SK-N-SH (cell line): ENCODE data around the gene SUPT5H.

ENCODE experiments used
- EP300 ChIP-seq, 2 experiments: IDR thresholded peaks; 2 replicates each; pipeline versions ENCODE4 v1.4.0 to v1.6.1; 2012; ENCODE audit warnings: borderline replicate concordance in 1 of 2, low read depth in 1 of 2, low read length in 1 of 2
- GABPA ChIP-seq: IDR thresholded peaks from 2 replicates; pipeline ENCODE4 v1.4.0; 2012; ENCODE audit warnings: low read depth, mild to moderate bottlenecking
- JUND ChIP-seq: IDR thresholded peaks from 2 replicates; pipeline ENCODE4 v1.4.0; 2012
- MEF2A ChIP-seq: IDR thresholded peaks from 2 replicates; pipeline ENCODE4 v1.4.0; 2012; ENCODE audit warnings: low read depth, borderline replicate concordance
- NFIC ChIP-seq: IDR thresholded peaks from 2 replicates; pipeline ENCODE4 v1.4.0; 2012; ENCODE audit warnings: borderline replicate concordance
- POLR2AphosphoS5 ChIP-seq: IDR thresholded peaks from 2 replicates; pipeline ENCODE4 v1.6.1; 2012; ENCODE audit warnings: low read depth, low read length
- RFX5 ChIP-seq: IDR thresholded peaks from 2 replicates; pipeline ENCODE4 v1.6.1; 2012; ENCODE audit warnings: mild to moderate bottlenecking, improper control_type of control experiment, low read length
- YY1 ChIP-seq: IDR thresholded peaks from 2 replicates; pipeline ENCODE4 v1.4.0; 2012; ENCODE audit warnings: low read depth, mild to moderate bottlenecking
- TF ChIP-seq, protein P1 (sequence below): IDR thresholded peaks from 2 replicates; pipeline ENCODE4 v1.6.1; 2012; ENCODE audit warnings: mild to moderate bottlenecking, low read depth, low read length, moderate library complexity
- TF ChIP-seq, protein P2 (sequence below): fragments of 200-600 bp; sonication (generic); IDR thresholded peaks from 2 replicates; pipeline ENCODE4 v1.6.1; 2017; ENCODE audit warnings: antibody characterized with exemption, mild to moderate bottlenecking, moderate library complexity
- TF ChIP-seq, protein P3 (sequence below): fragments of 150-350 bp; IDR thresholded peaks from 2 replicates; pipeline ENCODE4 v1.6.1; 2017; ENCODE audit warnings: antibody characterized with exemption, low read length, low read depth, borderline replicate concordance
- TF ChIP-seq, protein P4 (sequence below): IDR thresholded peaks from 2 replicates; pipeline ENCODE4 v1.4.0; 2012; ENCODE audit warnings: low read depth, borderline replicate concordance

DNA sequence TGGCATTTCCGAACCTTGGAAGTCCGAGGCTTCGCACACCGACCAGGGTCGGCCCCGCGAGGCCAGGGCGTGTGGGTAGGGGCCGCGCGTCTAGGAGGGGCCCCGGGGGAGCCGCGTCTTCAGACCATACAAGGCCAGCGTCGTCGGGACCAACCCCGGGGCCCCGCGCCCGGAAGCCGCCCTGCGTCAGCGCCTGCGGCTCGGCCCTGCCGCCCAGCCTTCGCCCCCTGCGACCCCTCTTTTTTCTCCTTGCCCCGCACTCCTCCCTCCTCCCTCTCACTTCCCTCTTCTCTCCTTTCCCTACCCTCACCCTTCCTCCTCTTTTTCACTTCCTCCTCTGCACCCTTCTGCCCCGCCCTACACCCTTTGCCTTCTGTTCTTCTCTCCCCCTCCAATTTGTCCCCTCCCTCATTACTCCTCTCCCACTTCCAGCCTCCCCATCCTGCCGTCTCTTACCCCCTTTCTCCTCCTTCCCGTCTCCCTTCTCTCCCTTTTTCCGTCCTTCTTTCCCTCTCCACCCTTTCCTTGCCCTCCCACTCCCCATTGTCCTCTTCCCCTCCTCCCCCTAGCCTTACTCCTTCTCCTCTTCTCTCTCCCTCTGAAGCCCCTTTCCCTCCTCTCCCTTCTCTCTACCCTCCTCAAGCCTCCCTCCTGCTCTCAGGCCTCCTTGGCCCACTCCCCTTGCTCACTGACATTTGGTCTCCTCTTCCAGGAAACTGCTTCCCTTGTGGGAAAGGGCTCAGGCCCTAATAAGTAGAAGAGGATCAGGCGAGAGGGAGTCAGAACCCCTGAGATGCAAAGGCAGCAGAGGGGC, 35.2 kb upstream of the SUPT5H start:
- TF ChIP-seq GABPA (no peak), RFX5 (no peak), MEF2A (no peak), YY1 (no peak), NFIC (no peak), POLR2AphosphoS5 (no peak), EP300 (IDR thresholded peaks at IDR 0.05; ENCODE audit: borderline replicate concordance in 1 of 2, low read depth in 1 of 2, low read length in 1 of 2) (no peak), JUND (no peak)
- TF ChIP-seq, protein P1, sequence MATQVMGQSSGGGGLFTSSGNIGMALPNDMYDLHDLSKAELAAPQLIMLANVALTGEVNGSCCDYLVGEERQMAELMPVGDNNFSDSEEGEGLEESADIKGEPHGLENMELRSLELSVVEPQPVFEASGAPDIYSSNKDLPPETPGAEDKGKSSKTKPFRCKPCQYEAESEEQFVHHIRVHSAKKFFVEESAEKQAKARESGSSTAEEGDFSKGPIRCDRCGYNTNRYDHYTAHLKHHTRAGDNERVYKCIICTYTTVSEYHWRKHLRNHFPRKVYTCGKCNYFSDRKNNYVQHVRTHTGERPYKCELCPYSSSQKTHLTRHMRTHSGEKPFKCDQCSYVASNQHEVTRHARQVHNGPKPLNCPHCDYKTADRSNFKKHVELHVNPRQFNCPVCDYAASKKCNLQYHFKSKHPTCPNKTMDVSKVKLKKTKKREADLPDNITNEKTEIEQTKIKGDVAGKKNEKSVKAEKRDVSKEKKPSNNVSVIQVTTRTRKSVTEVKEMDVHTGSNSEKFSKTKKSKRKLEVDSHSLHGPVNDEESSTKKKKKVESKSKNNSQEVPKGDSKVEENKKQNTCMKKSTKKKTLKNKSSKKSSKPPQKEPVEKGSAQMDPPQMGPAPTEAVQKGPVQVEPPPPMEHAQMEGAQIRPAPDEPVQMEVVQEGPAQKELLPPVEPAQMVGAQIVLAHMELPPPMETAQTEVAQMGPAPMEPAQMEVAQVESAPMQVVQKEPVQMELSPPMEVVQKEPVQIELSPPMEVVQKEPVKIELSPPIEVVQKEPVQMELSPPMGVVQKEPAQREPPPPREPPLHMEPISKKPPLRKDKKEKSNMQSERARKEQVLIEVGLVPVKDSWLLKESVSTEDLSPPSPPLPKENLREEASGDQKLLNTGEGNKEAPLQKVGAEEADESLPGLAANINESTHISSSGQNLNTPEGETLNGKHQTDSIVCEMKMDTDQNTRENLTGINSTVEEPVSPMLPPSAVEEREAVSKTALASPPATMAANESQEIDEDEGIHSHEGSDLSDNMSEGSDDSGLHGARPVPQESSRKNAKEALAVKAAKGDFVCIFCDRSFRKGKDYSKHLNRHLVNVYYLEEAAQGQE = no peak
- TF ChIP-seq, protein P2, sequence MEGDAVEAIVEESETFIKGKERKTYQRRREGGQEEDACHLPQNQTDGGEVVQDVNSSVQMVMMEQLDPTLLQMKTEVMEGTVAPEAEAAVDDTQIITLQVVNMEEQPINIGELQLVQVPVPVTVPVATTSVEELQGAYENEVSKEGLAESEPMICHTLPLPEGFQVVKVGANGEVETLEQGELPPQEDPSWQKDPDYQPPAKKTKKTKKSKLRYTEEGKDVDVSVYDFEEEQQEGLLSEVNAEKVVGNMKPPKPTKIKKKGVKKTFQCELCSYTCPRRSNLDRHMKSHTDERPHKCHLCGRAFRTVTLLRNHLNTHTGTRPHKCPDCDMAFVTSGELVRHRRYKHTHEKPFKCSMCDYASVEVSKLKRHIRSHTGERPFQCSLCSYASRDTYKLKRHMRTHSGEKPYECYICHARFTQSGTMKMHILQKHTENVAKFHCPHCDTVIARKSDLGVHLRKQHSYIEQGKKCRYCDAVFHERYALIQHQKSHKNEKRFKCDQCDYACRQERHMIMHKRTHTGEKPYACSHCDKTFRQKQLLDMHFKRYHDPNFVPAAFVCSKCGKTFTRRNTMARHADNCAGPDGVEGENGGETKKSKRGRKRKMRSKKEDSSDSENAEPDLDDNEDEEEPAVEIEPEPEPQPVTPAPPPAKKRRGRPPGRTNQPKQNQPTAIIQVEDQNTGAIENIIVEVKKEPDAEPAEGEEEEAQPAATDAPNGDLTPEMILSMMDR = no peak
- TF ChIP-seq, protein P3, sequence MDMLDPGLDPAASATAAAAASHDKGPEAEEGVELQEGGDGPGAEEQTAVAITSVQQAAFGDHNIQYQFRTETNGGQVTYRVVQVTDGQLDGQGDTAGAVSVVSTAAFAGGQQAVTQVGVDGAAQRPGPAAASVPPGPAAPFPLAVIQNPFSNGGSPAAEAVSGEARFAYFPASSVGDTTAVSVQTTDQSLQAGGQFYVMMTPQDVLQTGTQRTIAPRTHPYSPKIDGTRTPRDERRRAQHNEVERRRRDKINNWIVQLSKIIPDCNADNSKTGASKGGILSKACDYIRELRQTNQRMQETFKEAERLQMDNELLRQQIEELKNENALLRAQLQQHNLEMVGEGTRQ = no peak
- TF ChIP-seq, protein P4, sequence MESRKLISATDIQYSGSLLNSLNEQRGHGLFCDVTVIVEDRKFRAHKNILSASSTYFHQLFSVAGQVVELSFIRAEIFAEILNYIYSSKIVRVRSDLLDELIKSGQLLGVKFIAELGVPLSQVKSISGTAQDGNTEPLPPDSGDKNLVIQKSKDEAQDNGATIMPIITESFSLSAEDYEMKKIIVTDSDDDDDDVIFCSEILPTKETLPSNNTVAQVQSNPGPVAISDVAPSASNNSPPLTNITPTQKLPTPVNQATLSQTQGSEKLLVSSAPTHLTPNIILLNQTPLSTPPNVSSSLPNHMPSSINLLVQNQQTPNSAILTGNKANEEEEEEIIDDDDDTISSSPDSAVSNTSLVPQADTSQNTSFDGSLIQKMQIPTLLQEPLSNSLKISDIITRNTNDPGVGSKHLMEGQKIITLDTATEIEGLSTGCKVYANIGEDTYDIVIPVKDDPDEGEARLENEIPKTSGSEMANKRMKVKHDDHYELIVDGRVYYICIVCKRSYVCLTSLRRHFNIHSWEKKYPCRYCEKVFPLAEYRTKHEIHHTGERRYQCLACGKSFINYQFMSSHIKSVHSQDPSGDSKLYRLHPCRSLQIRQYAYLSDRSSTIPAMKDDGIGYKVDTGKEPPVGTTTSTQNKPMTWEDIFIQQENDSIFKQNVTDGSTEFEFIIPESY = no peak
